GOT3 (cell line): Measurements from ENCODE around the gene NELL2.

ENCODE experiments used
- DNase-seq: peaks from one replicate; lab custom pipeline; 2025; ENCODE audit warnings: mixed read lengths; lab: John Stamatoyannopoulos, UW

NELL2 gene

GRCh38 chr12:44537354-44537753 is 338.8 kb downstream of the NELL2 start:
- DNase-seq = no peak

GRCh38 chr12:44532940-44533339 is 343.2 kb downstream of the NELL2 start:
- DNase-seq = no peak

- DNase-seq = no peak
Measured at GRCh38 chr12:44531320-44531971, 344.7 kb downstream of the NELL2 start.

- DNase-seq = no peak
Measured at GRCh38 chr12:44526655-44527182, 349.4 kb downstream of the NELL2 start.

GRCh38 chr12:44525806-44526654 is 350.1 kb downstream of the NELL2 start:
- DNase-seq = no peak

GRCh38 chr12:44523828-44524227 is 352.3 kb downstream of the NELL2 start:
- DNase-seq = no peak

- DNase-seq = no peak
Measured at GRCh38 chr12:44521702-44522101, 354.4 kb downstream of the NELL2 start.

DNA sequence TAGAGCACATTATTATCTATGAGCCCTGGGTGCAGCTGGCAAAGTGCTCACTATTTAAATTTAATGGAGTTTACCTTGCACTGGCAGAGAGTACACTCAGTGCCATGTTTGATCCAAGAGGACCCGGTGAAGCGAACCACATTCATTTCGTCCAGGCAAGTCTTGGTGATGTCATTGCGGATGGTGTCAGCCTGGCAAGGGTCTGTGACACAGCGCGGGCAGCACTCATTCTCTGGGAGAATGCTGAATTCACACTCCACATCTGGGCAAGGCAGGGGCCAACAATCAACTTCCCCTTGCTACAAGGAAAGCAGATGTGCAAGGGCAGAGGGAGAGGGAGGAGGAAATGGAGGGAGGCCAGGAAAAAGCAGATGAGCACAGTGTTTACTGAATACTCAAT is 356.2 kb downstream of the NELL2 start:
- DNase-seq = no peak

GRCh38 chr12:44511289-44511688 is 364.8 kb downstream of the NELL2 start:
- DNase-seq = no peak

- no peak for DNase-seq
Measured at GRCh38 chr12:44510510-44510909, 365.6 kb downstream of the NELL2 start.

- DNase-seq = no peak
Measured at GRCh38 chr12:44510076-44510475, 366.0 kb downstream of the NELL2 start.

DNA sequence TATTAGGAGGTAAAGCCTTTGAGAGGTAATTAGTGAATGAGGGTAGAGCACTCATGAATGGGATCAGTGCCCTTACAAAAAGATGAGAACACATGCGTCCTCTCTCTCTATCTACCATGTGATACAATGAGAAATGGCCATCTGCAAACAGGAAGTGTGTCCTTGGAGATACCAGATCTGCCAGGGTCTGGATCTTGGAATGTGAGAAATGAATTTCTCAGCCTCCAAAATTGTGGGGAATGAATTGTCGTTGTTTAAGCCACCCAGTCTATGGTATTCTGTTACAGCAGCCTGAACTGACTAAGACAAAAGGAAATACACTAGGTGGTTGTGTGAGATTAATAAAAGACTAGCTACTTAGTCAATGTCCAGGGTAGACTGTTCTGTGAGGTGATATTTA is 366.6 kb downstream of the NELL2 start:
- no peak for DNase-seq

DNA sequence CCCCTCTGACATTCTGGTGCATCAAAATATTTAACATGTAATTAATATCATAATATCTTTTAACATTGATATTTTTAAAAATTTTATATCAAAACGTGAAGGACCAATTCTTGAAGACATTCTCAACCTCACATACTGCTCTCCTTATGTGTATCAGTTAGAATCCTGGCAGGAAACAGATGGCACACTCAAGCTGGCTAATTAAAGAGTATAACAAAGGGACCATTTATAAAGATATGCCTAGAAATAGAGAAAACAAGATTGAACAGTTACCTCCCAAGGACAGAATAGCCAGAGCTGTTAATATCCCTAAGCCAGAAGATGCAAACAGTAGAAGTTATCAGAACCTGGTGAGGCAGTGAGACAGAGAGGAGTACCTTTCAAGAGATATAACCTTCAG is 368.7 kb downstream of the NELL2 start:
- DNase-seq = no peak

- no peak for DNase-seq
Measured at GRCh38 chr12:44504799-44505198, 371.3 kb downstream of the NELL2 start.

DNA sequence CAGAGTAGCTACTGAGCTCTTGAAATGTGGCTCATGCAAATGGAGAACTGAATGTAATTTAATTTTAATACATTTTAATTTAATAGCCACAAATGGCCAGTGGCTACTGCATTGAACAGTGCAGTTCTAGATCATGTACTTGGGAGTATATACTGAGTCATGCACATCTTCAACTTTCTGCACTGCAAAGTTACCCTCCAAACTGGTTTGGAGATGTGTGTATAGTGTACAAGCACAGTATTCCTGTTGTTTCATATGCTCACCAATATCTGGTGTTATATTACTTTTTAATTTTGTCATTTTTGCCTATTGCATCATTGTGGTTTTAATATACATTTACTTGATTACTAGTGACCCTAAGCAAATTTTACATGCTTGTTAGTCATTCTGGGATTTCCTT is 372.8 kb downstream of the NELL2 start:
- DNase-seq = no peak

GRCh38 chr12:44502681-44503080 is 373.4 kb downstream of the NELL2 start:
- no peak for DNase-seq

DNA sequence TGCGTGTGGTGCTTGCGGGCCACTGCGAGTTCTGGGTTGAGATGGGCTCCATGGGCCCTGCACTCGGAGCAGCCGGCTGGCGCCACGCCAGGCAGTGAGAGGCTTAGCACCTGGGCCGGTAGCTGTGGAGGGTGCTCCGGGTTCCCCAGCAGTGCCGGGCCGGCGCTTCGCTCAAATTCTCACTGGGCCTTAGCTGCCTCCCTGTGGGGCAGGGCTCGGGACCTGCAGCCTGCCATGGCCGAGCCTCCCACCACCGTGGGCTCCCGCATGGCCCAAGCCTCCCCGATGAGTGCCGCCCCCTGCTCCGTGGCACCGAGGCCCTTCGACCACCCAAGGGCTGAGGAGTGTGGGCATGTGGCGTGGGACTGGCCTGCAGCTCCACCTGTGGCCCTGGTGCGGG is 375.7 kb downstream of the NELL2 start:
- no peak for DNase-seq

DNA sequence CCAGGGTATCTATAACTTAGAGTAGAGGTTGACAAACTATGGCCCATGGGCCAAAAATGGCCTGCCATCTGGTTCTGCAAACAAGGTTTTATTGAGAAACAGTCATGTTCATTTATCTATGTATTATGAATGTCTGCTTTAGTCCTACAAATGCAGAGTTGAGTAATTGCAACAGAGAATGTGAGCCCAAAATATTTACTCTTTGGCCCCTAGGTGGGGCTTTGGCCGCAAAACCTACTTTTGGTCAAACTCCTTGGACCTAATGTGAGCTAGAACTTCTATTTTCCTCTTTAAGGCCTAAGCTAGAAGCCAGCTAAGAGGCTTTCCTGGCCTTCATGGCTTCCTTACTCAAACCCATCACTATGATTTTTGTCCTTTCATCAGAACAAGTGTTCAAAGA is 379.1 kb downstream of the NELL2 start:
- DNase-seq = no peak

GRCh38 chr12:44490181-44490580 is 385.9 kb downstream of the NELL2 start:
- no peak for DNase-seq

- DNase-seq = no peak
Measured at GRCh38 chr12:44488180-44488579, 387.9 kb downstream of the NELL2 start.

- no peak for DNase-seq
Measured at GRCh38 chr12:44484862-44485261, 391.3 kb downstream of the NELL2 start.

GRCh38 chr12:44477331-44477980 is 398.7 kb downstream of the NELL2 start:
- DNase-seq = no peak

DNA sequence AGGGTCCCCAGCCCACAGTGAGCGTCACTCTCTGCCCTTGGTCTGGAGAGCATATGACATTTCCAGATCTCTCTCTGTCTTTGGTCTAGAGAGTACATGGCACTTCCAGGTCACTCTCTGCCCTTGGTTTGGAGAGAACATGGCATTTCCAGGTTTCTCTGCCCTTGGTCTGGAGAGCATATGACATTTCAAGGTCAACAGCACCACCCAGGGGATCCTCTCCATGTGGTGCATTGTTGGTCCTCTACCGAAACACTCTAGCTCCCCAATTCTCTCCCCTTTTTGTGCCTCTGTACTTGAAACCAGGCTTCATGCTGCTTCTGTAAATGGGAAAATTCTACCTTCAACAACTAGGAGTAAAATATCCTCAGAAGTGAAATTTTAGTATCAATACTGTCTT is 399.4 kb downstream of the NELL2 start:
- DNase-seq = no peak
